ENCODE measurements around the gene RTN4RL1.

- TF ChIP-seq JUN (CRISPR knock-in tag; IDR thresholded peaks at IDR 0.05) (no peak), POLR2A (IDR thresholded peaks at IDR 0.05; ENCODE audit: insufficient read depth in 1 of 2, low read depth in 2 of 2, low read length in 2 of 2) (no peak), CTCF (CRISPR knock-in tag; IDR thresholded peaks at IDR 0.05) (no peak), MAFK (conservative IDR thresholded peaks at IDR 0.05 in 1 of 2, IDR thresholded peaks at IDR 0.05 in 1 of 2; ENCODE audit: low read length in 2 of 2) (peak in 1 of 2 experiments; percentile 29; a peak in 1 of 4 replicates), KAT2B (IDR thresholded peaks at IDR 0.05; ENCODE audit: borderline replicate concordance, low read depth, low read length) (no peak), NCOA5 (CRISPR knock-in tag; IDR thresholded peaks at IDR 0.05) (no peak), FOXK1 (CRISPR knock-in tag; IDR thresholded peaks at IDR 0.05; ENCODE audit: borderline replicate concordance, low read depth) (no peak), MYNN (CRISPR knock-in tag; IDR thresholded peaks at IDR 0.05; ENCODE audit: low read depth) (no peak), KAT7 (CRISPR knock-in tag; IDR thresholded peaks at IDR 0.05; ENCODE audit: borderline replicate concordance) (no peak)
- TF ChIP-seq, protein P1, sequence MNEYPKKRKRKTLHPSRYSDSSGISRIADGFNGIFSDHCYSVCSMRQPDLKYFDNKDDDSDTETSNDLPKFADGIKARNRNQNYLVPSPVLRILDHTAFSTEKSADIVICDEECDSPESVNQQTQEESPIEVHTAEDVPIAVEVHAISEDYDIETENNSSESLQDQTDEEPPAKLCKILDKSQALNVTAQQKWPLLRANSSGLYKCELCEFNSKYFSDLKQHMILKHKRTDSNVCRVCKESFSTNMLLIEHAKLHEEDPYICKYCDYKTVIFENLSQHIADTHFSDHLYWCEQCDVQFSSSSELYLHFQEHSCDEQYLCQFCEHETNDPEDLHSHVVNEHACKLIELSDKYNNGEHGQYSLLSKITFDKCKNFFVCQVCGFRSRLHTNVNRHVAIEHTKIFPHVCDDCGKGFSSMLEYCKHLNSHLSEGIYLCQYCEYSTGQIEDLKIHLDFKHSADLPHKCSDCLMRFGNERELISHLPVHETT (CRISPR knock-in tag; conservative IDR thresholded peaks at IDR 0.05) = no peak
Measured at GRCh38 chr17:1957037-1957436, 68.1 kb downstream of the RTN4RL1 start.

Data from HepG2 (cell line).